Smooth muscle cell (in vitro differentiated cells): ENCODE data around the gene AHI1. TPM values are rescaled to one million over a fixed set of nuclear protein-coding genes. Genes with fewer than 3 reads are reported as not detected.

ENCODE experiments used
- DNase-seq: peaks from one replicate; lab custom pipeline; 2025; ENCODE audit not compliant: unreplicated experiment; lab: John Stamatoyannopoulos, UW
- H2AFZ ChIP-seq: fragments of 200-600 bp; sonication (generic); 2 replicates; pipeline ENCODE4 v1.6.0; 2016; ENCODE audit warnings: antibody characterized with exemption, low read depth, mild to moderate bottlenecking
- H3F3A ChIP-seq: fragments of 200-600 bp; sonication (generic); 2 replicates; pipeline ENCODE4 v1.6.0; 2017; ENCODE audit warnings: antibody characterized with exemption, low read depth
- H3K27ac ChIP-seq: fragments of 200-600 bp; sonication (generic); 2 replicates; pipeline ENCODE4 v1.5.1; 2016; ENCODE audit warnings: low read depth, mild to moderate bottlenecking
- H3K27me3 ChIP-seq: fragments of 200-600 bp; sonication (generic); 2 replicates; pipeline ENCODE4 v1.6.1; 2016; ENCODE audit warnings: low read depth, mild to moderate bottlenecking
- H3K36me3 ChIP-seq: fragments of 200-600 bp; sonication (generic); 2 replicates; pipeline ENCODE4 v1.5.1; 2016; ENCODE audit warnings: low read depth
- H3K4me1 ChIP-seq: fragments of 200-600 bp; sonication (generic); 2 replicates; pipeline ENCODE4 v1.5.1; 2016; ENCODE audit warnings: low read depth
- H3K4me2 ChIP-seq: fragments of 200-600 bp; sonication (generic); 2 replicates; pipeline ENCODE4 v1.6.0; 2016; ENCODE audit warnings: mild to moderate bottlenecking
- H3K4me3 ChIP-seq: fragments of 200-600 bp; sonication (generic); 2 replicates; pipeline ENCODE4 v1.5.1; 2016; ENCODE audit warnings: mild to moderate bottlenecking
- H3K79me2 ChIP-seq: fragments of 200-600 bp; sonication (generic); 2 replicates; pipeline ENCODE4 v1.6.0; 2016; ENCODE audit warnings: low read depth, mild to moderate bottlenecking
- H3K9ac ChIP-seq: fragments of 200-600 bp; sonication (generic); 2 replicates; pipeline ENCODE4 v1.6.0; 2016; ENCODE audit warnings: low read depth
- H3K9me3 ChIP-seq: fragments of 200-600 bp; sonication (generic); replicated peaks from 2 replicates; pipeline ENCODE4 v1.5.1; 2016; ENCODE audit warnings: low read depth
- H4K20me1 ChIP-seq: fragments of 200-600 bp; sonication (generic); 2 replicates; pipeline ENCODE4 v1.6.0; 2016; ENCODE audit warnings: low read depth
- CTCF ChIP-seq: fragments of 200-600 bp; sonication (generic); IDR thresholded peaks from 2 replicates; pipeline ENCODE4 v1.5.1; 2017; ENCODE audit warnings: borderline replicate concordance, mild to moderate bottlenecking, antibody characterized with exemption; ENCODE audit not compliant: insufficient read depth, poor library complexity, severe bottlenecking
- WGBS: methylation state at CpG from one replicate; pipeline ENCODE4 v1.1.7; 2016; ENCODE audit warnings: low lambda C conversion rate; 5-methylcytosine and 5-hydroxymethylcytosine counted together
- polyA plus RNA-seq: library from polyadenylated mRNA; unstranded; fragments of >200 nt; fragmentation: Nextera tagmentation; extraction: Ambion mirVana; gene quantifications from 2 replicates; pipeline ENCODE4 v1.2.1, GENCODE V29; 2016
- total RNA-seq: library from RNA; depleted of rRNA; stranded (reverse); fragments of >200 nt; gene quantifications from 2 replicates; pipeline ENCODE4 v1.2.3, GENCODE V29; 2014

The AHI1 gene
- total and polyA plus RNA-seq, 2 experiments from 2014 or later: 16.0 to 18.8 TPM

GRCh38 chr6:135522965-135523692 lies 25.6 kb upstream of the AHI1 start:
- peak overlapping the region; percentile 3 for H3K27ac ChIP-seq
- WGBS: 54% methylated on average over 6 of the region's 6 CpGs
- H3K4me2 ChIP-seq: no peak overlapping the region

GRCh38 chr6:135521431-135521830 lies 23.9 kb upstream of the AHI1 start:
- Histone ChIP-seq H3K4me1 (no peaks in the 10 kb centered on the region), H3K27ac (peak overlapping the region; percentile 85), H3K79me2 (no peaks in the 10 kb centered on the region), H4K20me1 (no peaks in the 10 kb centered on the region), H3K9me3 (no peaks in the 10 kb centered on the region), H3K9ac (peak overlapping the region; percentile 57), H3K27me3 (no peaks in the 10 kb centered on the region), H3K4me3 (no peak overlapping the region), H3K4me2 (peak overlapping the region; percentile 41), H2AFZ (no peak overlapping the region), H3K36me3 (no peaks in the 10 kb centered on the region), H3F3A (peaks cover 9% of the 10 kb centered on the region)
- DNase-seq: no peak
- 45% methylated on average over 1 of the region's 1 CpG for WGBS
- TF ChIP-seq CTCF: no peak

More at GRCh38 chr6:135522965-135523692, 25.6 kb upstream of the AHI1 start:
- H3K79me2 ChIP-seq: no peaks in the 10 kb centered on the region
- H2AFZ ChIP-seq: no peak overlapping the region
- no peaks in the 10 kb centered on the region for H3K36me3 ChIP-seq
- H3K4me1 ChIP-seq: no peaks in the 10 kb centered on the region
- TF ChIP-seq CTCF: no peak
- no peaks in the 10 kb centered on the region for H4K20me1 ChIP-seq
- H3K9me3 ChIP-seq: no peaks in the 10 kb centered on the region
- no peak overlapping the region for H3K4me3 ChIP-seq
- no peak overlapping the region for H3K9ac ChIP-seq
- peaks cover 9% of the 10 kb centered on the region for H3F3A ChIP-seq
- H3K27me3 ChIP-seq: no peaks in the 10 kb centered on the region
- no peak for DNase-seq

- no peaks in the 10 kb centered on the region for H3K4me1 ChIP-seq
- H3K79me2 ChIP-seq: no peaks in the 10 kb centered on the region
- H3K27ac ChIP-seq: peak overlapping the region; percentile 85
- H3K27me3 ChIP-seq: no peaks in the 10 kb centered on the region
- H3K36me3 ChIP-seq: no peaks in the 10 kb centered on the region
- H3K4me2 ChIP-seq: peak overlapping the region; percentile 41
- no peak overlapping the region for H3K4me3 ChIP-seq
- DNase-seq: no peak
- H3F3A ChIP-seq: peaks cover 9% of the 10 kb centered on the region
- H4K20me1 ChIP-seq: no peaks in the 10 kb centered on the region
- peak overlapping the region; percentile 57 for H3K9ac ChIP-seq
- no peaks in the 10 kb centered on the region for H3K9me3 ChIP-seq
- H2AFZ ChIP-seq: no peak overlapping the region
- WGBS: 17% methylated on average over 2 of the region's 2 CpGs
- no peak for TF ChIP-seq CTCF
Observed at GRCh38 chr6:135520781-135521180, 23.2 kb upstream of the AHI1 start.

- Histone ChIP-seq H3K4me2 (no peak overlapping the region), H3K9ac (no peak overlapping the region), H3F3A (peaks cover 4% of the 10 kb centered on the region), H3K27ac (no peak overlapping the region), H3K9me3 (no peaks in the 10 kb centered on the region), H3K4me1 (no peaks in the 10 kb centered on the region), H3K79me2 (no peaks in the 10 kb centered on the region), H2AFZ (no peak overlapping the region), H3K4me3 (no peak overlapping the region), H3K27me3 (no peaks in the 10 kb centered on the region), H4K20me1 (no peaks in the 10 kb centered on the region), H3K36me3 (no peaks in the 10 kb centered on the region)
- DNase-seq: no peak
- TF ChIP-seq CTCF: no peak
Observed at GRCh38 chr6:135519348-135519747, 21.8 kb upstream of the AHI1 start.
